HepG2 (cell line): ENCODE data around the gene CRK. TPM values are rescaled to one million over a fixed set of nuclear protein-coding genes. Genes with fewer than 3 reads are reported as not detected.

Experiments
- ATAC-seq: fragments of 200-7000 bp; cut with Tn5 transposase; 3 replicates; pipeline ENCODE4 v1.9.1; 2020; ENCODE audit warnings: mild to moderate bottlenecking, moderate library complexity
- BruUV-seq: library from RNA; stranded (reverse); fragments of 400-500 nt; replicated peaks from 2 replicates; lab custom pipeline; 2021; lab: Mats Ljungman, UMichigan
- CTCF ChIA-PET: fragments of 300-600 bp; formaldehyde crosslinking; extraction: SDS; loops from one replicate; lab custom pipeline; 2021; ENCODE audit warnings: low total read pairs, inconsistent platforms, low intra/inter-chr PET ratio; lab: Yijun Ruan, JAX
- POLR2A ChIA-PET: fragments of 350-600 bp; sonication (Branson Sonifier 250); formaldehyde crosslinking; loops from one replicate; lab custom pipeline; 2020; ENCODE audit warnings: antibody characterized with exemption, inconsistent platforms; lab: Yijun Ruan, JAX
- DNase-seq: peaks from one replicate; pipeline ENCODE4 v3.0.0-alpha.2; 2015; ENCODE audit warnings: low spot score
- FAIRE-seq: peaks from 3 replicates; lab custom pipeline; 2011; peaks lifted over from hg19 to GRCh38; lab: Jason Lieb, UNC
- H2AFZ ChIP-seq: one replicate; pipeline ENCODE4 v1.6.1; 2011; ENCODE audit warnings: low read length, inconsistent platforms
- H3K27ac ChIP-seq: fragments of 300-600 bp; 3 replicates; pipeline ENCODE4 v1.8.0; 2011; ENCODE audit warnings: mixed run types, mild to moderate bottlenecking, mixed read lengths, low read length, inconsistent platforms; ENCODE audit not compliant: insufficient read depth; ENCODE audit errors: extremely low read length
- H3K27me3 ChIP-seq, 2 experiments: fragments of 200-600 bp in 1 of 2; 2 replicates in 1 of 2; 3 replicates in 1 of 2; pipeline versions ENCODE4 v1.6.0 to v1.8.0; 2011; ENCODE audit warnings: low read length in 2 of 2, mild to moderate bottlenecking in 2 of 2, moderate library complexity in 2 of 2, inconsistent platforms in 1 of 2; ENCODE audit not compliant: insufficient read depth in 2 of 2, control insufficient read depth in 1 of 2
- H3K36me3 ChIP-seq, 2 experiments: fragments of 200-600 bp in 1 of 2; replicated peaks in 1 of 2; 2 replicates in 1 of 2; 3 replicates in 1 of 2; pipeline versions ENCODE4 v1.5.1 to v1.8.0; 2011; ENCODE audit warnings: low read length in 2 of 2, inconsistent platforms in 1 of 2; ENCODE audit not compliant: insufficient read depth in 2 of 2, control insufficient read depth in 1 of 2
- H3K4me1 ChIP-seq: 2 replicates; pipeline ENCODE4 v1.5.1; 2012; ENCODE audit warnings: low read length, inconsistent platforms; ENCODE audit not compliant: insufficient read depth
- H3K4me2 ChIP-seq: 2 replicates; pipeline ENCODE4 v1.6.0; 2011; ENCODE audit warnings: low read depth, low read length, inconsistent platforms
- H3K4me3 ChIP-seq, 3 experiments: fragments of 200-600 bp in 1 of 3; sonication (generic), shearing (Covaris generic) in 1 of 3; replicated peaks in 1 of 3; 2 replicates each; pipeline ENCODE4 v1.5.1; 2011 to 2016; ENCODE audit warnings: low read length in 3 of 3, inconsistent platforms in 2 of 3, low read depth in 2 of 3, mild to moderate bottlenecking in 2 of 3, control low read depth in 1 of 3, mixed read lengths in 1 of 3; ENCODE audit not compliant: insufficient read depth in 1 of 3
- H3K79me2 ChIP-seq: one replicate; pipeline ENCODE4 v1.6.1; 2011; ENCODE audit warnings: low read length, inconsistent platforms; ENCODE audit not compliant: insufficient read depth
- H3K9ac ChIP-seq: 2 replicates; pipeline ENCODE4 v1.6.0; 2011; ENCODE audit warnings: mild to moderate bottlenecking, low read depth, low read length, inconsistent platforms; ENCODE audit not compliant: insufficient read depth
- H3K9me3 ChIP-seq: 2 replicates; pipeline ENCODE4 v1.5.1; 2012; ENCODE audit warnings: mild to moderate bottlenecking, low read length
- H4K20me1 ChIP-seq: 2 replicates; pipeline ENCODE4 v1.6.0; 2011; ENCODE audit warnings: inconsistent platforms, mild to moderate bottlenecking, low read length, moderate library complexity; ENCODE audit not compliant: insufficient read depth
- CAMTA2 ChIP-seq: sonication (generic); formaldehyde crosslinking; IDR thresholded peaks from 2 replicates; pipeline ENCODE4 v1.4.0; 2020; ENCODE audit warnings: mild to moderate bottlenecking, missing genetic modification reagents, borderline replicate concordance
- CHD2 ChIP-seq: IDR thresholded peaks from 2 replicates; pipeline ENCODE4 v1.6.1; 2011; ENCODE audit warnings: low read depth, low read length, improper control_type of control experiment
- PRDM10 ChIP-seq: sonication (generic); formaldehyde crosslinking; IDR thresholded peaks from 2 replicates; pipeline ENCODE4 v1.4.0; 2020; ENCODE audit warnings: low read depth, missing genetic modification reagents
- SP2 ChIP-seq: sonication (generic); formaldehyde crosslinking; IDR thresholded peaks from 2 replicates; pipeline ENCODE4 v1.5.1; 2020; ENCODE audit warnings: mild to moderate bottlenecking, missing genetic modification reagents
- STAG1 ChIP-seq: sonication (generic); formaldehyde crosslinking; IDR thresholded peaks from 2 replicates; pipeline ENCODE4 v1.4.0; 2020; ENCODE audit warnings: missing genetic modification reagents
- ZNF281 ChIP-seq: sonication (generic); formaldehyde crosslinking; IDR thresholded peaks from 2 replicates; pipeline ENCODE4 v1.4.0; 2020; ENCODE audit warnings: missing genetic modification reagents, borderline replicate concordance
- ZSCAN20 ChIP-seq: sonication (generic); formaldehyde crosslinking; IDR thresholded peaks from 2 replicates; pipeline ENCODE4 v1.4.0; 2020; ENCODE audit warnings: missing genetic modification reagents, mild to moderate bottlenecking, borderline replicate concordance
- WGBS: methylation state at CpG from one replicate; pipeline ENCODE4 v1.1.6; 2017; ENCODE audit warnings: low lambda C conversion rate; 5-methylcytosine and 5-hydroxymethylcytosine counted together
- in situ Hi-C: cut with HindIII; loops from 2 replicates; pipeline ENCODE4 v1.10.0; 2017; ENCODE audit warnings: low pct_unique_long_range_greater_than_20kb; ENCODE audit not compliant: extremely low pct_ligation_motif_present
- intact Hi-C: fragments of 100-400 bp; cut with micrococcal nuclease; formaldehyde crosslinking; loops from one replicate; pipeline ENCODE4 v1.10.0; 2022; ENCODE audit not compliant: unreplicated experiment
- polyA plus RNA-seq, 8 experiments: library from polyadenylated mRNA; depleted of rRNA in 3 of 8; stranded (reverse) in 7 of 8; unstranded in 1 of 8; fragments of >200 nt; fragmentation: Illumina TruSeq in 4 of 8; extraction: Trizol in 4 of 8; gene quantifications; 2 replicates each; pipeline versions ENCODE4 v1.2.1 to v1.2.3, GENCODE V29; 2011 to 2016; ENCODE audit warnings: low read depth in 4 of 8, missing spikeins in 1 of 8, mixed read lengths in 1 of 8; ENCODE audit not compliant: insufficient read depth in 1 of 8
- total RNA-seq, 5 experiments: library from RNA; depleted of rRNA; stranded (reverse); fragments of >200 nt; fragmentation: Illumina TruSeq; extraction: Trizol; gene quantifications; 2 replicates each; pipeline ENCODE4 v1.2.3, GENCODE V29; 2016; ENCODE audit warnings: low read depth in 1 of 5

The CRK gene
- total and polyA plus RNA-seq, 2 of the 13 experiments (the other 11 are each of a cell fraction or from before 2014, with no cell fraction given) = 47.4 to 54.2 TPM

- 0 out of 2 replicates have a peak, but pooled peaks have one; percentile 18 for TF ChIP-seq ZNF281
- TF ChIP-seq ZSCAN20 (CRISPR knock-in tag) = 0 out of 2 replicates have a peak, but pooled peaks have one; percentile 52
- no peak for TF ChIP-seq SP2 (CRISPR knock-in tag)
- TF ChIP-seq, all 625 proteins: peak for 36
These were observed 29.7 kb upstream of the CRK start (continued) for GRCh38 chr17:1485423-1486376.

- CTCF ChIA-PET = no interaction called here
- Histone ChIP-seq H3K9ac (peak overlapping the region; percentile 74), H2AFZ (no peak overlapping the region), H3K27ac (peak overlapping the region; percentile 54), H3K4me2 (peak overlapping the region; percentile 96), H3K79me2 (peaks cover 10% of the 10 kb centered on the region), H4K20me1 (no peaks in the 10 kb centered on the region), H3K9me3 (no peaks in the 10 kb centered on the region), H3K36me3 (peaks cover 7 to 22% of the 10 kb centered on the region in 2 experiments), H3K4me3 (peak overlapping the region; percentile 77 to 82 (median 79)), H3K4me1 (peaks cover 32% of the 10 kb centered on the region), H3K27me3 (no peaks in the 10 kb centered on the region; a peak in 1 of 5 replicates)
- 0% methylated on average over 4 of the region's 19 CpGs for WGBS
- FAIRE-seq (no peak), DNase-seq (peak; percentile 24), ATAC-seq (peak; percentile 33)
- BruUV-seq = no TSS peak
- POLR2A ChIA-PET = interaction anchor here (1.1 to 1.4 kb wide), 3 partner anchors 17 to 32 kb away, joined by 3 to 9 read pairs (median 7); partner anchors contain the start of gene INPP5K
- intact Hi-C loops (no loop called here), in situ Hi-C loops (no loop called here)
- TF ChIP-seq CHD2 = no peak
- no peak for TF ChIP-seq CAMTA2
- no peak for TF ChIP-seq STAG1
- peak; percentile 71; the same call in 1 of the 2 replicates for TF ChIP-seq PRDM10 (CRISPR knock-in tag)
These were observed 28.8 kb upstream of the CRK start for GRCh38 chr17:1484676-1485422.
